ENCODE data around the gene PXMP2. TPM values are rescaled to one million over a fixed set of nuclear protein-coding genes. Genes with fewer than 3 reads are reported as not detected.

The PXMP2 gene
- total RNA-seq = 5.4 and 9.6 TPM in 2 replicates

GRCh38 chr12:132687211-132688164 lies at the start of gene PXMP2, which contains the start of gene POLE:
Gene PXMP2 (plus strand): TSS chr12:132687587. CDS start chr12:132687671, 84 bp downstream.
Gene POLE (minus strand): TSS chr12:132687342. CDS start chr12:132687315, 27 bp downstream.

GRCh38 chr12:132710405-132711079 lies 23.2 kb downstream of the PXMP2 start, which contains the start of gene PGAM5:
Gene PGAM5 (plus strand): TSS chr12:132710842. CDS start chr12:132710877, 35 bp downstream.

Other genes starting within 250 kb of the PXMP2 start
- 5.8 and 14.1 TPM in 2 replicates for gene FBRSL1, start 197.4 kb upstream of the PXMP2 start, total RNA-seq
- gene LRCOL1, start 77.0 kb upstream of the PXMP2 start, total RNA-seq = not detected in 2 replicates
- gene P2RX2, start 68.8 kb upstream of the PXMP2 start, total RNA-seq = not detected in 2 replicates
- 15.4 and 19.5 TPM in 2 replicates for gene POLE, start 245 bp upstream of the PXMP2 start, total RNA-seq
- 63.9 and 80.0 TPM in 2 replicates for gene PGAM5, start 23.3 kb downstream of the PXMP2 start, total RNA-seq
- gene ANKLE2, start 74.2 kb downstream of the PXMP2 start, total RNA-seq = 48.5 and 143 TPM in 2 replicates
- 130 and 150 TPM in 2 replicates for gene GOLGA3, start 141.3 kb downstream of the PXMP2 start, total RNA-seq
- 33.8 and 45.5 TPM in 2 replicates for gene CHFR, start 200.0 kb downstream of the PXMP2 start, total RNA-seq